Uterus (tissue), 4 donors: ENCODE data around the gene ATP6V1E1. TPM values are rescaled to one million over a fixed set of nuclear protein-coding genes. Genes with fewer than 3 reads are reported as not detected.

Experiments used
- DNase-seq, 2 donors: peaks; one replicate each; pipeline ENCODE4 v3.0.0-alpha.2; 2019 to 2020
- H3K27ac ChIP-seq, 2 donors: fragments of 200-600 bp; sonication (generic); 1 replicate in 1 of 2; 2 replicates in 1 of 2; pipeline ENCODE4 v1.5.1; 2016 to 2018
- H3K27me3 ChIP-seq, 2 donors: fragments of 200-600 bp; sonication (generic); one replicate each; pipeline ENCODE4 v1.5.1; 2018 to 2019; ENCODE audit warnings: control low read depth in 1 of 2
- H3K36me3 ChIP-seq, 2 donors: fragments of 200-600 bp; sonication (generic); one replicate each; pipeline ENCODE4 v1.5.1; 2019; ENCODE audit warnings: control low read depth in 1 of 2
- H3K4me1 ChIP-seq, 2 donors: fragments of 200-600 bp; sonication (generic); one replicate each; pipeline ENCODE4 v1.5.1; 2018 to 2019; ENCODE audit warnings: control low read depth in 1 of 2
- H3K4me3 ChIP-seq, 2 donors: fragments of 200-600 bp; sonication (generic); 1 replicate in 1 of 2; 2 replicates in 1 of 2; pipeline ENCODE4 v1.5.1; 2018 to 2019; ENCODE audit warnings: mild to moderate bottlenecking in 1 of 2
- H3K9me3 ChIP-seq, 2 donors: fragments of 200-600 bp; sonication (generic); one replicate each; pipeline ENCODE4 v1.5.1; 2019; ENCODE audit warnings: control low read depth in 1 of 2
- CTCF ChIP-seq, 4 experiments: fragments of 200-600 bp in 2 of 4; fragments of 450-650 bp in 2 of 4; sonication (generic) in 2 of 4; IDR thresholded peaks; one replicate each; pipeline ENCODE4 v1.5.1; 2016 to 2019; ENCODE audit warnings: antibody characterized with exemption in 4 of 4, mild to moderate bottlenecking in 2 of 4, moderate library complexity in 1 of 4
- POLR2A ChIP-seq, 2 donors: fragments of 450-650 bp; IDR thresholded peaks; one replicate each; pipeline ENCODE4 v1.6.1; 2016; ENCODE audit warnings: antibody characterized with exemption in 2 of 2, mild to moderate bottlenecking in 1 of 2, moderate library complexity in 1 of 2
- intact Hi-C: fragments of 100-400 bp; cut with DNase I; formaldehyde crosslinking; loops from one replicate; pipeline ENCODE4 v1.15.1; 2023; ENCODE audit warnings: low total_unique reads
- total RNA-seq, 4 donors: library from RNA; depleted of rRNA in 3 of 4; stranded (reverse); fragments of >200 nt in 3 of 4; gene quantifications; one replicate each; pipeline versions ENCODE4 v1.1.0 to v1.2.4, GENCODE V29; 2014 to 2023
- donor health status: DM: yes; HTN: yes; CAD: no.

ATP6V1E1 gene
- total RNA-seq, 4 donors from 2014 or later, result 88.7 to 147 (median 121) TPM

- Histone ChIP-seq H3K4me3 (no peak overlapping the region), H3K27me3 (no peaks in the 10 kb centered on the region), H3K9me3 (no peaks in the 10 kb centered on the region), H3K27ac (no peak overlapping the region), H3K4me1 (no peaks in the 10 kb centered on the region), H3K36me3 (no peaks in the 10 kb centered on the region)
- intact Hi-C loops, result no loop called here
- TF ChIP-seq CTCF (IDR thresholded peaks at IDR 0.05), result no peak
- TF ChIP-seq POLR2A (IDR thresholded peaks at IDR 0.05), result no peak
- no peak for DNase-seq
Observed at GRCh38 chr22:17592201-17592600, 36.3 kb downstream of the ATP6V1E1 start.

GRCh38 chr22:17590586-17590985, 38.0 kb downstream of the ATP6V1E1 start:
- TF ChIP-seq CTCF (IDR thresholded peaks at IDR 0.05) (no peak), POLR2A (IDR thresholded peaks at IDR 0.05) (no peak)
- Histone ChIP-seq H3K27ac (no peak overlapping the region), H3K4me3 (no peak overlapping the region), H3K4me1 (no peaks in the 10 kb centered on the region), H3K36me3 (no peaks in the 10 kb centered on the region), H3K27me3 (no peaks in the 10 kb centered on the region), H3K9me3 (no peaks in the 10 kb centered on the region)
- intact Hi-C loops, result no loop called here
- no peak for DNase-seq

GRCh38 chr22:17589810-17590375, 38.7 kb downstream of the ATP6V1E1 start:
- Histone ChIP-seq H3K4me3 (no peak overlapping the region), H3K27ac (no peak overlapping the region), H3K9me3 (no peaks in the 10 kb centered on the region), H3K4me1 (no peaks in the 10 kb centered on the region), H3K36me3 (no peaks in the 10 kb centered on the region), H3K27me3 (no peaks in the 10 kb centered on the region)
- TF ChIP-seq CTCF (IDR thresholded peaks at IDR 0.05) (no peak), POLR2A (IDR thresholded peaks at IDR 0.05) (no peak)
- intact Hi-C loops, result no loop called here
- DNase-seq, result no peak

GRCh38 chr22:17588606-17589005, 39.9 kb downstream of the ATP6V1E1 start:
- no peak for DNase-seq
- Histone ChIP-seq H3K36me3 (no peaks in the 10 kb centered on the region), H3K9me3 (no peaks in the 10 kb centered on the region), H3K27ac (no peak overlapping the region), H3K4me3 (no peak overlapping the region), H3K27me3 (no peaks in the 10 kb centered on the region), H3K4me1 (no peaks in the 10 kb centered on the region)
- TF ChIP-seq CTCF (IDR thresholded peaks at IDR 0.05) (no peak), POLR2A (IDR thresholded peaks at IDR 0.05) (no peak)
- intact Hi-C loops, result no loop called here

- no peak for DNase-seq
- H3K4me3 ChIP-seq, result no peak overlapping the region
- TF ChIP-seq CTCF (IDR thresholded peaks at IDR 0.05) (no peak), POLR2A (IDR thresholded peaks at IDR 0.05) (no peak)
- H3K4me1 ChIP-seq, result no peaks in the 10 kb centered on the region
- no peaks in the 10 kb centered on the region for H3K27me3 ChIP-seq
- no peaks in the 10 kb centered on the region for H3K36me3 ChIP-seq
- no peak overlapping the region for H3K27ac ChIP-seq
- intact Hi-C loops, result no loop called here
- no peaks in the 10 kb centered on the region for H3K9me3 ChIP-seq
Observed at GRCh38 chr22:17587629-17588028, 40.9 kb downstream of the ATP6V1E1 start.
